GM12801 (cell line): ENCODE data around the gene PACRGL.

ENCODE experiments used
- CTCF ChIP-seq: IDR thresholded peaks from one replicate; pipeline ENCODE4 v1.5.1; 2011; ENCODE audit warnings: control low read depth; ENCODE audit not compliant: insufficient read length; ENCODE audit errors: extremely low read depth

PACRGL gene

GRCh38 chr4:20723463-20723862 lies 23.2 kb downstream of the PACRGL start:
- no peak for TF ChIP-seq CTCF

GRCh38 chr4:20724915-20725314 lies 24.7 kb downstream of the PACRGL start:
- TF ChIP-seq CTCF, result no peak

- TF ChIP-seq CTCF, result no peak
Observed at GRCh38 chr4:20735931-20736330, 35.7 kb downstream of the PACRGL start.

GRCh38 chr4:20752641-20753040 lies 52.4 kb downstream of the PACRGL start:
- no peak for TF ChIP-seq CTCF

GRCh38 chr4:20754036-20754435 lies 53.8 kb downstream of the PACRGL start:
- TF ChIP-seq CTCF, result no peak

- no peak for TF ChIP-seq CTCF
Observed at GRCh38 chr4:20760053-20760452, 59.8 kb downstream of the PACRGL start.

GRCh38 chr4:20761382-20761781 lies 61.1 kb downstream of the PACRGL start:
- TF ChIP-seq CTCF, result no peak

GRCh38 chr4:20761826-20762225 lies 61.6 kb downstream of the PACRGL start:
- TF ChIP-seq CTCF, result no peak
